Activated CD4-positive, alpha-beta memory T cell treated with anti-CD3 and anti-CD28 coated beads for 36 hours (primary cell): ENCODE measurements around the gene NCSTN. TPM values are rescaled to one million over a fixed set of nuclear protein-coding genes. Genes with fewer than 3 reads are reported as not detected.

Experiments
- CTCF ChIA-PET: fragments of 350-600 bp; sonication (Branson Sonifier 250); formaldehyde crosslinking; loops from one replicate; lab custom pipeline; 2021; ENCODE audit warnings: antibody characterized with exemption, inconsistent platforms; lab: Charles Lee
- POLR2A ChIA-PET: fragments of 350-600 bp; sonication (Branson Sonifier 250); formaldehyde crosslinking; loops from one replicate; lab custom pipeline; 2021; ENCODE audit warnings: antibody characterized with exemption; lab: Charles Lee
- DNase-seq: peaks from one replicate; pipeline ENCODE4 v3.0.0-alpha.2; 2020
- H3K27ac Mint-ChIP-seq: one replicate; pipeline ENCODE4 v1.8.0; 2021; ENCODE audit warnings: mixed read lengths
- H3K27me3 Mint-ChIP-seq: one replicate; pipeline ENCODE4 v1.8.0; 2021; ENCODE audit warnings: mixed read lengths
- H3K36me3 Mint-ChIP-seq: one replicate; pipeline ENCODE4 v1.8.0; 2021; ENCODE audit warnings: mixed read lengths
- H3K4me1 Mint-ChIP-seq: one replicate; pipeline ENCODE4 v1.8.0; 2021; ENCODE audit warnings: low read depth, mixed read lengths
- H3K4me3 Mint-ChIP-seq: one replicate; pipeline ENCODE4 v1.8.0; 2021; ENCODE audit warnings: mild to moderate bottlenecking, mixed read lengths
- H3K9me3 Mint-ChIP-seq: one replicate; pipeline ENCODE4 v1.8.0; 2021; ENCODE audit warnings: mixed read lengths
- intact Hi-C: fragments of 100-400 bp; cut with micrococcal nuclease; formaldehyde crosslinking; loops from one replicate; pipeline ENCODE4 v1.15.1; 2023
- total RNA-seq, 2 experiments: library from RNA; stranded (reverse); gene quantifications; one replicate each; pipeline ENCODE4 v1.2.3, GENCODE V29; 2021

Gene NCSTN
- total RNA-seq, 2 experiments from 2014 or later = 39.8 to 42.6 TPM

DNA sequence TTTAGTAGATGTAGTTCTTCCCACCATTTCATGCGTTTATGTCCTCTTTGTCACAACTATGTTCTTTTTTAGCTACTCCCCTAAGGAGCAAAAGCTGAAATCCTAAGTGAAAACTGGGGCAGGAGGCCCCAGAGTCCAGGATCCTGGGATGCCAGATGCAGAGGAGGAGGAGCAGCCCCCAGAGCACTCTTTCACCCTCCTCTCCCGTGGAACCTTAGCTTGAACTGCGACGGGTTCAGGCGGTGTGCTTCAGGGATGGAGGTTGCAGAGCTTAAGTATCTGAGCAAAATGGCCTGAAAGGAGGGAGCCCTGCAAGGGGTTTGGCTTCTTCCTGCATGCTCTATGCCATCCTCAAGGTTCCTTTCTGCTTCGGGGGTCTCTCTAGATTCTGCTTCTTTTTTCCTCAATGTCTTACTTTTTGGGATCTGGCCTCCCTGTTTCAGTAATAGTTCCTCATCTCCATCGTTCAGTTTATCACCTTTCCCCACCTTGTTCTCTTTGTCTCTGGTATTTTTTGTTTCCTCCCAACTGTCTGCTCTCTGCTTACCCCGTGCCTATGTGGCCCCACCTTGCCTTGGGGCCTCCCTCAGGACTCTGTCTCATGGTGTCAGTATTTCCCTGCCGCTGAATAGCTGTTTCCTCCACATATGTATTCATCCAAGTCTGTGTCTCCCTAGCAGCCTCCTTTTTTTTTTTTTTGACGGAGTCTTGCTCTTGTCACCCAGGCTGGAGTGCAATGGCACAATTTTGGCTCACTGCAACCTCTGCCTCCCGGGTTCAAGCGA is 21.0 kb downstream of the NCSTN start:
- H3K4me1 Mint-ChIP-seq = peaks cover 2% of the 10 kb centered on the region
- no peaks in the 10 kb centered on the region for H3K27me3 Mint-ChIP-seq
- DNase-seq = no peak
- POLR2A ChIA-PET = no interaction called here
- no peaks in the 10 kb centered on the region for H3K9me3 Mint-ChIP-seq
- H3K36me3 Mint-ChIP-seq = peaks cover 1% of the 10 kb centered on the region
- intact Hi-C loops = no loop called here
- CTCF ChIA-PET = interaction anchor here (1.4 to 2.5 kb wide), 3 partner anchors 9 to 13 kb away, joined by 4 to 9 read pairs (median 4); no protein-coding TSS in a partner anchor
- H3K27ac Mint-ChIP-seq = no peak overlapping the region
- no peak overlapping the region for H3K4me3 Mint-ChIP-seq

DNA sequence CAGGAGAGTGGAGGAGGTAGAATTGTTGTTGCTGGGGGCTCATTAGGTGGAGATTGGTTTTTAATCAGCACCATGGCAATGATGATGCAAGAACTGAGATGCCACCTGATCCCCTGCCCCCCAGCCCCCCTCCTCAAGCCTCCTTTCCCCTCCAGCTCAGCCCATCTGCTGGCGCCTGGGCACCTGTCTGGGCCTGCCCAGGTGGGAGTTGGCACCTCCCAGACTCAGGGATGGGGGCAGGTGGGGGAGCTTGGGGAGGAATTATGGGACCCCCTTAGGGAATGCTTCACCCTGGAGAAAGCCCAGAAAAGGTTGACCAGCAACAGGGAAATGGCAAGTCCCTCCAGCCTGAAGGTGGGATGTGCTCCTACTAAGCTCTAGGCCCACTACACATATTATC is 22.1 kb downstream of the NCSTN start:
- Mint-ChIP-seq H3K4me3 (no peak overlapping the region), H3K4me1 (peaks cover 2% of the 10 kb centered on the region), H3K36me3 (no peaks in the 10 kb centered on the region), H3K27me3 (no peaks in the 10 kb centered on the region), H3K27ac (no peak overlapping the region), H3K9me3 (no peaks in the 10 kb centered on the region)
- CTCF ChIA-PET = interaction anchor here (1.4 kb wide), 1 partner anchor 12 kb away, joined by 6 read pairs; no protein-coding TSS in a partner anchor
- no peak for DNase-seq
- intact Hi-C loops = no loop called here
- POLR2A ChIA-PET = no interaction called here

DNA sequence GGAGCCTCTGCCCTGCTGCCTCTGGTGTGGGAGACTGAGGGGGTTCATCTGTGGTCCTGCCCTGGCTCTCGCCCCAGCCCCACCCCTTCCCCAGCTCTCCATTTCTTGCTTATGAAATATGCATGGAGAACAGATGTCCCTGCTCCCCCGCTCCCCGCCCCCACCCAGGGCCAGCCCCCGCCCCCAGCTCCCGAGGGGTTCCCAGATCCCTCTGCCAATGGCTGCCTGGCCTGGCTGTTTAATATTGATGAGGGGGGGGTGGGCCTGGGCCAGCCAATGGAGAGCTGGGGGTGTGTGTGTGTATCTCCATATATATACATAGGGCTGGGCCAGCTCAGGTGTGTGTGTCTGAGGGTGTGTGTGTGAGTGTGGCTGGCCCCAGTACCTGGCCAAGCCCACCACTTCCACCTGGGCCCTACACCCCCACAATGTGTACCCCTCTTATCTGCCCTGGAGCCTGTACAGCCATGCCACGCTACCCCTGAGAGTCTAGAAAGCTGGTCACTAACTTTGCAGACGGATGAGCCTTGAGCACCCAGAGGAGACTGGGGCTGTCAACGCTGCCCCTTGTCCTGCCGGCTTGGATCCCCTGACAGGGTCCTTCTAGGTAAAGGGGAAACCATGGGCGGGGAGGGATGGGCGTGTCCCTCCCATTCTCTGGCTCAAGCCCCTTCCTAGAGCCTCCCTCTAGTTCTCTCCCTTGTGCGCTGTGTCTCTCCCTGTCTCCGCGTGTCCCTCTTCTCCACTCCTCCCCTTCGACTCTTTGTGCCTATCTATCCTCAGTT is 23.7 kb downstream of the NCSTN start, which contains the start of gene NHLH1:
Gene NHLH1 (plus strand): TSS at position 341 of the 785 bp plus-strand sequence. CDS start 3,661 bp downstream, outside the sequence.
- H3K4me3 Mint-ChIP-seq = no peak within 1 kb of the TSS
- no peak for DNase-seq
- peaks cover 2% of the 10 kb centered on the region for H3K4me1 Mint-ChIP-seq
- H3K27me3 Mint-ChIP-seq = no peaks in the 10 kb centered on the region
- POLR2A ChIA-PET = no interaction called here
- no peaks in the 10 kb centered on the region for H3K9me3 Mint-ChIP-seq
- CTCF ChIA-PET = interaction anchor here (1.4 to 2.1 kb wide), 2 partner anchors 10 kb away, joined by 6 read pairs; no protein-coding TSS in a partner anchor
- no peak within 1 kb of the TSS for H3K27ac Mint-ChIP-seq
- intact Hi-C loops = no loop called here
- no peaks in the 10 kb centered on the region for H3K36me3 Mint-ChIP-seq

GRCh38 chr1:160367516-160367900 is 24.3 kb downstream of the NCSTN start:
- Mint-ChIP-seq H3K27ac (no peak overlapping the region), H3K27me3 (no peaks in the 10 kb centered on the region)
- intact Hi-C loops = no loop called here

GRCh38 chr1:160367934-160368923 is 25.0 kb downstream of the NCSTN start:
- no peak overlapping the region for H3K27ac Mint-ChIP-seq
- no peak for DNase-seq
- no peaks in the 10 kb centered on the region for H3K36me3 Mint-ChIP-seq
- intact Hi-C loops = no loop called here
- no peak overlapping the region for H3K4me3 Mint-ChIP-seq
- H3K27me3 Mint-ChIP-seq = no peaks in the 10 kb centered on the region
- POLR2A ChIA-PET = interaction anchor here (0.5 kb wide), 1 partner anchor 22 kb away, joined by 3 read pairs; no protein-coding TSS in a partner anchor
- H3K4me1 Mint-ChIP-seq = no peaks in the 10 kb centered on the region
- CTCF ChIA-PET = interaction anchor here (1.0 to 2.1 kb wide), 2 partner anchors 9 to 76 kb away, joined by 3 to 6 read pairs; no protein-coding TSS in a partner anchor
- H3K9me3 Mint-ChIP-seq = no peaks in the 10 kb centered on the region

More at GRCh38 chr1:160367516-160367900, 24.3 kb downstream of the NCSTN start:
- DNase-seq = no peak
- Mint-ChIP-seq H3K36me3 (no peaks in the 10 kb centered on the region), H3K4me3 (no peak overlapping the region), H3K9me3 (no peaks in the 10 kb centered on the region), H3K4me1 (no peaks in the 10 kb centered on the region)
- ChIA-PET CTCF (interaction anchor here (1.0 to 2.1 kb wide), 2 partner anchors 10 to 76 kb away, joined by 3 to 6 read pairs; no protein-coding TSS in a partner anchor), POLR2A (interaction anchor here (0.5 kb wide), 1 partner anchor 21 kb away, joined by 3 read pairs; no protein-coding TSS in a partner anchor)

GRCh38 chr1:160369087-160369486 is 25.9 kb downstream of the NCSTN start:
- Mint-ChIP-seq H3K4me1 (no peaks in the 10 kb centered on the region), H3K27me3 (no peaks in the 10 kb centered on the region), H3K36me3 (no peaks in the 10 kb centered on the region), H3K27ac (no peak overlapping the region), H3K9me3 (no peaks in the 10 kb centered on the region), H3K4me3 (no peak overlapping the region)
- POLR2A ChIA-PET = no interaction called here
- no peak for DNase-seq
- intact Hi-C loops = no loop called here
- CTCF ChIA-PET = interaction anchor here (2.1 kb wide), 1 partner anchor 8 kb away, joined by 6 read pairs; no protein-coding TSS in a partner anchor

DNA sequence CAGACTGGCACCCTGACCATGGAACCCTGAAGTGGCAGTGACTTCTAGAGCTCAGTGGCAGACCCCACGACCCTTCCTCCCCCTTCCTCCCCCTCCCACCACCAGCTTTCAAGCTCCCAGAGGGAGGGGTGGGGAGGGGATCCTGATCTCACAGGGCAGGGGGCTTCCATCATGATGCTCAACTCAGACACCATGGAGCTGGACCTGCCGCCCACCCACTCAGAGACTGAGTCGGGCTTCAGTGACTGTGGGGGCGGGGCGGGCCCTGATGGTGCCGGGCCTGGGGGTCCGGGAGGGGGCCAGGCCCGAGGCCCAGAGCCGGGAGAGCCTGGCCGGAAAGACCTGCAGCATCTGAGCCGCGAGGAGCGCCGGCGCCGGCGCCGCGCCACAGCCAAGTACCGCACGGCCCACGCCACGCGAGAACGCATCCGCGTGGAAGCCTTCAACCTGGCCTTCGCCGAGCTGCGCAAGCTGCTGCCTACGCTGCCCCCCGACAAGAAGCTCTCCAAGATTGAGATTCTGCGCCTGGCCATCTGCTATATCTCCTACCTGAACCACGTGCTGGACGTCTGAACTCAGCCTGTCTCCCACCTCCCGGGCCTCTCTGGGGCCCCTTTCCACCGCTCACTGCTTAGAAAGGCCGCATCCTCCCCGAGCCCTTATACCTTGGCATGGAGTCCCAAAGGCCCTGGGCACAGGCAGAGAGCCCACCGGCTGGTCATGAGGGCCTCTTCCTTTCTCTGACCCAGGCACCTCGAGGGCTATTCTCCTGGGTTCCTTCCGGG is 27.6 kb downstream of the NCSTN start:
- no peaks in the 10 kb centered on the region for H3K9me3 Mint-ChIP-seq
- no peak for DNase-seq
- H3K4me1 Mint-ChIP-seq = peaks cover 4% of the 10 kb centered on the region
- ChIA-PET POLR2A (no interaction called here), CTCF (no interaction called here)
- H3K27ac Mint-ChIP-seq = no peak overlapping the region
- H3K27me3 Mint-ChIP-seq = no peaks in the 10 kb centered on the region
- intact Hi-C loops = no loop called here
- no peak overlapping the region for H3K4me3 Mint-ChIP-seq
- no peaks in the 10 kb centered on the region for H3K36me3 Mint-ChIP-seq

DNA sequence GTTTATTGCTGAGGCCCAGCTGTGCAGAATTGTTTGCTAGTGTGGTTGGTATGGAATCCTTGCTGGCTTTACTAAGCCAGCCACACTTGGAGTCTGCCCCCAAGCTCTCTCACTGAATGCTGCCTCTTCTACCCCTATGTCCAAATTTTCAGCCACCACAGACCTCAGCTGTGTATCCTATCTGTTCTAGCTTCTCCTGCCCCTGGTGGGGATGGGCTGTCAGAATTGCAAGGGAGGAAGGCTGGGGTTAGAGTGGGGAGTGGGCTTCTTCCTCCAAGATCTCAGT is 28.1 kb downstream of the NCSTN start:
- Mint-ChIP-seq H3K9me3 (no peaks in the 10 kb centered on the region), H3K27me3 (no peaks in the 10 kb centered on the region), H3K27ac (no peak overlapping the region), H3K4me1 (peaks cover 9% of the 10 kb centered on the region), H3K36me3 (no peaks in the 10 kb centered on the region), H3K4me3 (no peak overlapping the region)
- POLR2A ChIA-PET = no interaction called here
- no peak for DNase-seq
- intact Hi-C loops = no loop called here
- CTCF ChIA-PET = no interaction called here

DNA sequence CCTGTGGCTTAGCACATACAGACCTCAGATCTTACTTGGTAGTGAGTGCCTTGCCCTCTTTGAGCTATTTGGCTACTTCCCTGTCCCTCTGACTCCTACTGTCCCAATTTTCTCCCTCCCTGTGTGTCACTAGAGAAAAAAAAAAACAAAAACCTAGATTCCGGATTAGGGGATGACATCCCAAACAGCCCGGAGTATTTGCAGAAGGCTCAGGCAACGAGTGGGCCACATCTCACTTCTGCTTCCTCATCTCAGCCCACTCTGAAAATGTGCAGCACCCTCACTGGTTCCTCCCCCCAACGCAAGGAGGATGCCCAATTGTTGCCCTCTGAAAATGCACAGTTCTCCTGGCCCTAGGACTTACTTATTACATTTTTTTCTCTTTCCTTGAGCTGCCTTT is 28.6 kb downstream of the NCSTN start:
- Mint-ChIP-seq H3K9me3 (no peaks in the 10 kb centered on the region), H3K36me3 (no peaks in the 10 kb centered on the region), H3K27ac (no peak overlapping the region), H3K27me3 (no peaks in the 10 kb centered on the region), H3K4me3 (no peak overlapping the region), H3K4me1 (peaks cover 11% of the 10 kb centered on the region)
- CTCF ChIA-PET = interaction anchor here (10.2 kb wide), 1 partner anchor 18 kb away, joined by 111 read pairs; no protein-coding TSS in a partner anchor
- no peak for DNase-seq
- POLR2A ChIA-PET = no interaction called here
- intact Hi-C loops = no loop called here

DNA sequence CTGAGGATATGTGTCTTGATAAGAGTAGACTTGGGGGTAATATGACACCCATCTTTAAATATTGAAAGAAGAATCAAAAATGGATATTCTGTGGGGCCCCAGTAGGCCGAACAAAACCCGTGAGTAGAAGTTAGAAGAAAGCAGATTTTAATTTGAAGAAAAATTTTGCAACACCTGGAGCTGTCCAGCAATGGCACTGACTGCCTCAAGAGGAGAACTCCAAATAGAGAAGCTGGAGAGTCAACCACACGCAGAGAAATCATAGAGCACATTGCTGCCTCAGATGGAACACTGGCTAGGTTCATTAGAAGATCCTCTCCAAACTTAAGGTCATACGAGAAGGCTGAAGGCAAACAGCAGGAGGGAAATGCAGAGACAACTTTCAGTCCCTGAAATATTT is 30.5 kb downstream of the NCSTN start:
- Mint-ChIP-seq H3K4me1 (peaks cover 11% of the 10 kb centered on the region), H3K4me3 (no peak overlapping the region), H3K36me3 (no peaks in the 10 kb centered on the region), H3K9me3 (no peaks in the 10 kb centered on the region), H3K27me3 (no peaks in the 10 kb centered on the region), H3K27ac (no peak overlapping the region)
- DNase-seq = no peak
- intact Hi-C loops = no loop called here
- ChIA-PET POLR2A (no interaction called here), CTCF (interaction anchor here (0.6 to 10.2 kb wide), 3 partner anchors 20 to 207 kb away, joined by 4 to 111 read pairs (median 47); no protein-coding TSS in a partner anchor)
